NB4 (cell line): ENCODE measurements around the gene RFXANK.

Experiments
- DNase-seq: peaks from one replicate; pipeline ENCODE4 v3.0.0; 2010; ENCODE audit warnings: low read depth
- H3K4me3 ChIP-seq: one replicate; pipeline ENCODE4 v1.5.1; 2011; ENCODE audit warnings: mild to moderate bottlenecking, low read depth, low read length, moderate library complexity
- CTCF ChIP-seq: IDR thresholded peaks from one replicate; pipeline ENCODE4 v1.5.1; 2012; ENCODE audit warnings: low read depth, low read length
- MAX ChIP-seq: IDR thresholded peaks from 2 replicates; pipeline ENCODE4 v1.6.1; 2011; ENCODE audit warnings: low read depth, low read length
- MYC ChIP-seq: IDR thresholded peaks from 2 replicates; pipeline ENCODE4 v1.6.1; 2011; ENCODE audit warnings: low read depth, low read length
- POLR2A ChIP-seq: IDR thresholded peaks from 2 replicates; pipeline ENCODE4 v1.6.1; 2011; ENCODE audit warnings: mild to moderate bottlenecking; ENCODE audit not compliant: insufficient read length; ENCODE audit errors: extremely low read depth

The RFXANK gene

GRCh38 chr19:19202707-19203011 is 10.6 kb downstream of the RFXANK start:
- TF ChIP-seq MYC: no peak
- TF ChIP-seq CTCF: no peak
- no peak for TF ChIP-seq MAX
- TF ChIP-seq POLR2A: no peak
- peak overlapping the region; percentile 85 for H3K4me3 ChIP-seq
- DNase-seq: no peak

GRCh38 chr19:19203012-19203856 is 11.2 kb downstream of the RFXANK start, which contains the start of gene NR2C2AP:
NR2C2AP (minus strand) TSS chr19:19203414; CDS start chr19:19203060, 354 bp downstream.
- peak within 1 kb of the TSS; percentile 85 for H3K4me3 ChIP-seq
- peak; percentile 93 for DNase-seq
- peak; percentile 36 for TF ChIP-seq POLR2A
- no peak for TF ChIP-seq CTCF
- TF ChIP-seq MAX: peak; percentile 85
- no peak for TF ChIP-seq MYC

- TF ChIP-seq POLR2A: no peak
- peak; percentile 9 for TF ChIP-seq CTCF
- peak; percentile 26 for DNase-seq
These were observed 12.1 kb downstream of the RFXANK start for GRCh38 chr19:19204181-19204580.

GRCh38 chr19:19205416-19206410 is 13.7 kb downstream of the RFXANK start:
- DNase-seq: no peak
- TF ChIP-seq MYC (no peak), MAX (no peak)
- no peak overlapping the region for H3K4me3 ChIP-seq

More at GRCh38 chr19:19204181-19204580, 12.1 kb downstream of the RFXANK start:
- H3K4me3 ChIP-seq: no peak overlapping the region

- no peak for DNase-seq
- TF ChIP-seq CTCF (no peak), MAX (no peak), MYC (no peak), POLR2A (no peak)
- H3K4me3 ChIP-seq: no peak overlapping the region
These were observed 14.9 kb downstream of the RFXANK start for GRCh38 chr19:19206938-19207337.
